ENCODE data around the gene NECTIN1. TPM values are rescaled to one million over a fixed set of nuclear protein-coding genes. Genes with fewer than 3 reads are reported as not detected.

NECTIN1 gene, protein sequence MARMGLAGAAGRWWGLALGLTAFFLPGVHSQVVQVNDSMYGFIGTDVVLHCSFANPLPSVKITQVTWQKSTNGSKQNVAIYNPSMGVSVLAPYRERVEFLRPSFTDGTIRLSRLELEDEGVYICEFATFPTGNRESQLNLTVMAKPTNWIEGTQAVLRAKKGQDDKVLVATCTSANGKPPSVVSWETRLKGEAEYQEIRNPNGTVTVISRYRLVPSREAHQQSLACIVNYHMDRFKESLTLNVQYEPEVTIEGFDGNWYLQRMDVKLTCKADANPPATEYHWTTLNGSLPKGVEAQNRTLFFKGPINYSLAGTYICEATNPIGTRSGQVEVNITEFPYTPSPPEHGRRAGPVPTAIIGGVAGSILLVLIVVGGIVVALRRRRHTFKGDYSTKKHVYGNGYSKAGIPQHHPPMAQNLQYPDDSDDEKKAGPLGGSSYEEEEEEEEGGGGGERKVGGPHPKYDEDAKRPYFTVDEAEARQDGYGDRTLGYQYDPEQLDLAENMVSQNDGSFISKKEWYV
- total RNA-seq (2016; rRNA removed; fragmentation: Illumina TruSeq; extraction: Trizol), result 4.1 and 7.3 TPM in 2 replicates
- total RNA-seq (2016; cell fraction: cytosol; rRNA removed; fragmentation: Illumina TruSeq; extraction: Trizol; ENCODE audit: low read depth), result 1.8 and 2.9 TPM in 2 replicates
- total RNA-seq (2016; cell fraction: insoluble cytoplasmic fraction; rRNA removed; fragmentation: Illumina TruSeq; extraction: Trizol), result 4.3 and 5.3 TPM in 2 replicates
- total RNA-seq (2016; cell fraction: membrane; rRNA removed; fragmentation: Illumina TruSeq; extraction: Trizol), result 5.3 and 6.4 TPM in 2 replicates
- total RNA-seq (2016; cell fraction: nucleus; rRNA removed; fragmentation: Illumina TruSeq; extraction: Trizol), result 5.4 and 6.5 TPM in 2 replicates
- polyA plus RNA-seq (2011; rRNA removed), result 3.9 and 4.7 TPM in 2 replicates
- polyA plus RNA-seq (2011; cell fraction: cytosol; rRNA removed), result 2.3 and 2.9 TPM in 2 replicates
- polyA plus RNA-seq (2011; cell fraction: nucleus; rRNA removed), result 3.6 and 4.2 TPM in 2 replicates
- polyA plus RNA-seq (2012), result 3.3 and 4.2 TPM in 2 replicates
- polyA plus RNA-seq (2016; cell fraction: cytosol; fragmentation: Illumina TruSeq; extraction: Trizol; ENCODE audit: low read depth), result 1.8 and 1.9 TPM in 2 replicates
- polyA plus RNA-seq (2016; cell fraction: insoluble cytoplasmic fraction; fragmentation: Illumina TruSeq; extraction: Trizol; ENCODE audit: low read depth), result 4.9 and 6.0 TPM in 2 replicates
- 4.1 and 4.8 TPM in 2 replicates for polyA plus RNA-seq (2016; cell fraction: membrane; fragmentation: Illumina TruSeq; extraction: Trizol; ENCODE audit: low read depth)
- 9.3 and 9.9 TPM in 2 replicates for polyA plus RNA-seq (2016; cell fraction: nucleus; fragmentation: Illumina TruSeq; extraction: Trizol; ENCODE audit: insufficient read depth, low read depth)
- 4.1 and 6.6 TPM in 2 replicates for polyA minus RNA-seq (2011; rRNA and poly(A)+ RNA removed; ENCODE audit: low replicate concordance)
- polyA minus RNA-seq (2011; cell fraction: cytosol; rRNA and poly(A)+ RNA removed), result 3.0 and 4.1 TPM in 2 replicates
- polyA minus RNA-seq (2011; cell fraction: nucleus; rRNA and poly(A)+ RNA removed), result 6.1 and 6.6 TPM in 2 replicates
- Bru-seq, nascent RNA, result percentile 43 among the genes with signal in this experiment
- percentile 50 among the genes with signal in this experiment for BruChase-seq, experiment 1, labeled RNA remaining after a 6-hour chase
- percentile 42 among the genes with signal in this experiment for BruChase-seq, experiment 2, labeled RNA remaining after a 2-hour chase
- long read RNA-seq, experiment 1, partial matches to known transcripts, result 0 of 4 reads
- long read RNA-seq, experiment 1, other reads (novel, unspliced or antisense), result 4 of 4 reads
- long read RNA-seq, experiment 2, full-length matches to known transcripts, result 6 of 25 reads
- long read RNA-seq, experiment 2, partial matches to known transcripts, result 2 of 25 reads
- long read RNA-seq, experiment 2, other reads (novel, unspliced or antisense), result 17 of 25 reads

GRCh38 chr11:119728651-119729580 lies at the start of gene NECTIN1:
Gene NECTIN1 (minus strand): TSS chr11:119729200. CDS start chr11:119728553, 647 bp downstream.
- FAIRE-seq (no peak), ATAC-seq (peak; percentile 89), DNase-seq (ENCODE audit: low spot score) (peak; percentile 76)
- POLR2A ChIA-PET, result interaction anchor here (0.7 to 1.7 kb wide), 14 partner anchors 8 to 87 kb away, joined by 3 to 14 read pairs (median 3); no protein-coding TSS in a partner anchor
- peaks cover 35% of the 10 kb centered on the region for H3K4me1 ChIP-seq (ENCODE audit: insufficient read depth, low read length)
- intact Hi-C loops (cut with micrococcal nuclease; ENCODE audit: unreplicated experiment) (loop anchor here (1.0 to 2.0 kb wide), 2 partner anchors 34 to 63 kb away; no protein-coding TSS in a partner anchor), in situ Hi-C loops (cut with HindIII; ENCODE audit: extremely low pct_ligation_motif_present, low pct_unique_long_range_greater_than_20kb) (loop anchor here (5.0 kb wide), 1 partner anchor 102 kb away; no protein-coding TSS in a partner anchor)
- H3K9me3 ChIP-seq (ENCODE audit: low read length), result no peaks in the 10 kb centered on the region
- no peaks in the 10 kb centered on the region for H3K79me2 ChIP-seq (ENCODE audit: insufficient read depth, low read length)
- H2AFZ ChIP-seq (ENCODE audit: low read length), result no peak within 1 kb of the TSS
- CTCF ChIA-PET (ENCODE audit: low intra/inter-chr PET ratio, low total read pairs), result interaction anchor here (1.0 to 2.9 kb wide), 7 partner anchors 16 to 248 kb away, joined by 3 to 16 read pairs (median 4); no protein-coding TSS in a partner anchor
- peak within 1 kb of the TSS; percentile 60; the same call in 1 of the 2 replicates for H3K9ac ChIP-seq (ENCODE audit: insufficient read depth, low read depth, low read length)
- BruUV-seq (replicated peaks), result no TSS peak
- 0% methylated on average over 6 of the region's 128 CpGs for WGBS (ENCODE audit: low lambda C conversion rate)
- no peaks in the 10 kb centered on the region for H4K20me1 ChIP-seq (ENCODE audit: insufficient read depth, low read length)
- peak within 1 kb of the TSS; percentile 62 to 80 (median 73) for H3K4me3 ChIP-seq (replicated peaks in 1 of 3; ENCODE audit: insufficient read depth in 1 of 3, low read depth in 2 of 3, low read length in 3 of 3)
- H3K27me3 ChIP-seq (ENCODE audit: control insufficient read depth in 1 of 2, insufficient read depth in 2 of 2, low read length in 2 of 2), result peaks cover 4 to 23% of the 10 kb centered on the region in 2 experiments; a peak in 4 of 5 replicates
- peak within 1 kb of the TSS; percentile 13 for H3K27ac ChIP-seq (ENCODE audit: extremely low read length, insufficient read depth, low read length)
- no peaks in the 10 kb centered on the region for H3K36me3 ChIP-seq (replicated peaks in 1 of 2; ENCODE audit: control insufficient read depth in 1 of 2, insufficient read depth in 2 of 2, low read length in 2 of 2)
- peak within 1 kb of the TSS; percentile 98 for H3K4me2 ChIP-seq (ENCODE audit: low read depth, low read length)
- TF ChIP-seq KLF12 (CRISPR knock-in tag; IDR thresholded peaks at IDR 0.05; ENCODE audit: borderline replicate concordance), result no peak; the same call in 1 of the 2 replicates
- TF ChIP-seq FOSL2 (CRISPR knock-in tag; IDR thresholded peaks at IDR 0.05), result no peak
- TF ChIP-seq MAX (IDR thresholded peaks at IDR 0.05), result no peak; the same call in none of the 2 replicates
- TF ChIP-seq ZNF747 (CRISPR knock-in tag; IDR thresholded peaks at IDR 0.05; ENCODE audit: borderline replicate concordance), result no peak
- peak; percentile 32; the same call in 1 of the 2 replicates for TF ChIP-seq YEATS4 (CRISPR knock-in tag; IDR thresholded peaks at IDR 0.05; ENCODE audit: borderline replicate concordance)
- TF ChIP-seq SPEN (CRISPR knock-in tag; IDR thresholded peaks at IDR 0.05; ENCODE audit: low read depth), result 0 out of 2 replicates have a peak, but pooled peaks have one; percentile 49
- TF ChIP-seq KAT2B (IDR thresholded peaks at IDR 0.05; ENCODE audit: borderline replicate concordance, low read depth, low read length), result no peak
- no peak for TF ChIP-seq ZNF572 (CRISPR knock-in tag; IDR thresholded peaks at IDR 0.05)
- TF ChIP-seq ZBTB7A (CRISPR knock-in tag; IDR thresholded peaks at IDR 0.05), result peak; percentile 76; the same call in 1 of the 2 replicates
- no peak for TF ChIP-seq MAFF (IDR thresholded peaks at IDR 0.05; ENCODE audit: low read depth, low read length)
- TF ChIP-seq TRAFD1 (CRISPR knock-in tag; IDR thresholded peaks at IDR 0.05; ENCODE audit: borderline replicate concordance), result no peak
- TF ChIP-seq ZNF879 (CRISPR knock-in tag; IDR thresholded peaks at IDR 0.05), result 0 out of 2 replicates have a peak, but pooled peaks have one; percentile 56
- TF ChIP-seq ZNF329 (CRISPR knock-in tag; IDR thresholded peaks at IDR 0.05; ENCODE audit: low read depth), result no peak
- no peak for TF ChIP-seq RFX3 (CRISPR knock-in tag; IDR thresholded peaks at IDR 0.05)

All from HepG2 (cell line).